Loucy (cell line): ENCODE results near the gene LMTK3.
A peak's percentile ranks its signal among the peaks of the same experiment; 100 is the strongest.

Experiments used
- H2AFZ ChIP-seq: fragments of 200-600 bp; sonication (generic); 2 replicates; pipeline ENCODE4 v1.6.0; 2016; ENCODE audit warnings: antibody characterized with exemption, mild to moderate bottlenecking, low read length, moderate library complexity
- H3F3A ChIP-seq: fragments of 200-600 bp; 2 replicates; pipeline ENCODE4 v1.6.0; 2016; ENCODE audit warnings: antibody characterized with exemption, low read depth, mild to moderate bottlenecking
- H3K27me3 ChIP-seq: fragments of 200-600 bp; sonication (generic); 2 replicates; pipeline ENCODE4 v1.6.1; 2014; ENCODE audit warnings: low read length, mild to moderate bottlenecking; ENCODE audit not compliant: insufficient read depth, poor library complexity, severe bottlenecking
- H3K36me3 ChIP-seq: fragments of 200-600 bp; sonication (generic); 2 replicates; pipeline ENCODE4 v1.6.1; 2016; ENCODE audit warnings: low read length; ENCODE audit not compliant: insufficient read depth
- H3K4me1 ChIP-seq: fragments of 200-600 bp; sonication (generic); 2 replicates; pipeline ENCODE4 v1.5.1; 2014; ENCODE audit warnings: low read length, mild to moderate bottlenecking; ENCODE audit not compliant: insufficient read depth, poor library complexity, severe bottlenecking
- H3K4me2 ChIP-seq: fragments of 200-600 bp; sonication (generic); 2 replicates; pipeline ENCODE4 v1.6.0; 2014; ENCODE audit warnings: antibody characterized with exemption, low read length, low read depth, mild to moderate bottlenecking; ENCODE audit not compliant: poor library complexity, severe bottlenecking
- H3K4me3 ChIP-seq: fragments of 200-600 bp; sonication (generic); 2 replicates; pipeline ENCODE4 v1.5.1; 2014; ENCODE audit warnings: low read length, mild to moderate bottlenecking, mixed read lengths; ENCODE audit not compliant: poor library complexity, severe bottlenecking
- H3K79me2 ChIP-seq: fragments of 200-600 bp; sonication (generic); 2 replicates; pipeline ENCODE4 v1.6.1; 2014; ENCODE audit warnings: low read length; ENCODE audit not compliant: insufficient read depth
- H3K9ac ChIP-seq: fragments of 200-600 bp; sonication (generic); 2 replicates; pipeline ENCODE4 v1.6.0; 2014; ENCODE audit warnings: mild to moderate bottlenecking, low read depth, low read length, moderate library complexity; ENCODE audit not compliant: poor library complexity, severe bottlenecking
- H3K9me2 ChIP-seq: fragments of 200-600 bp; sonication (generic); replicated peaks from 2 replicates; pipeline ENCODE4 v1.6.1; 2016; ENCODE audit warnings: low read depth, low read length, mixed read lengths
- H3K9me3 ChIP-seq: fragments of 200-600 bp; sonication (generic); 2 replicates; pipeline ENCODE4 v1.6.1; 2014; ENCODE audit warnings: mild to moderate bottlenecking, antibody characterized with exemption, low read length, low read depth; ENCODE audit not compliant: insufficient read depth
- H4K20me1 ChIP-seq: fragments of 200-600 bp; sonication (generic); 2 replicates; pipeline ENCODE4 v1.6.0; 2014; ENCODE audit warnings: antibody characterized with exemption, low read length, mild to moderate bottlenecking; ENCODE audit not compliant: insufficient read depth, poor library complexity, severe bottlenecking
- EZH2phosphoT487 ChIP-seq: fragments of 200-600 bp; IDR thresholded peaks from 2 replicates; pipeline ENCODE4 v1.6.1; 2018; ENCODE audit warnings: antibody characterized with exemption, mild to moderate bottlenecking, moderate library complexity, borderline replicate concordance
- TF ChIP-seq, protein P1 (sequence below): fragments of 200-600 bp; sonication (generic); conservative IDR thresholded peaks from 2 replicates; pipeline ENCODE4 v1.5.1; 2014; ENCODE audit warnings: mild to moderate bottlenecking, antibody characterized with exemption, low read length

LMTK3 gene

DNA sequence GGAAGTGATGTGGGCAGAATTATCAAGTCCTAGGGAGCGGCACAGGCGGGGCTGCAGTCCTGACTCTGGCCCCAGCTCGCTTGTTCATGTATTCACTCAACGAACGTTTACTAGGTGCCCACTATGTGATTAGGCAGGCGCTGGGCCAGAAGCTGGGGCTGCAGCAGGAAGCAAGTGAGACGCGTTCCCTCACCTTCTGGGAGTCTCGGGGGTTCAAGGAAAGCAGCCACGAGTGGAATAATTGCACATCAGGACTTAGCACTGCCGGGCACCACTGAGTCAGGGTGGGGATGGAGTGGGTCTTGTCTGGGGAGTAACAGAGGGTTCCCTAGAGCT is 2.5 kb upstream of the LMTK3 start:
- peak overlapping the region; percentile 91 for H3K4me3 ChIP-seq
- H3K36me3 ChIP-seq: no peaks in the 10 kb centered on the region
- H4K20me1 ChIP-seq: no peaks in the 10 kb centered on the region
- no peak overlapping the region for H3K9ac ChIP-seq
- H3F3A ChIP-seq: no peaks in the 10 kb centered on the region
- H2AFZ ChIP-seq: peak overlapping the region; percentile 100
- H3K9me2 ChIP-seq: no peaks in the 10 kb centered on the region
- no peaks in the 10 kb centered on the region for H3K9me3 ChIP-seq
- TF ChIP-seq, protein P1, sequence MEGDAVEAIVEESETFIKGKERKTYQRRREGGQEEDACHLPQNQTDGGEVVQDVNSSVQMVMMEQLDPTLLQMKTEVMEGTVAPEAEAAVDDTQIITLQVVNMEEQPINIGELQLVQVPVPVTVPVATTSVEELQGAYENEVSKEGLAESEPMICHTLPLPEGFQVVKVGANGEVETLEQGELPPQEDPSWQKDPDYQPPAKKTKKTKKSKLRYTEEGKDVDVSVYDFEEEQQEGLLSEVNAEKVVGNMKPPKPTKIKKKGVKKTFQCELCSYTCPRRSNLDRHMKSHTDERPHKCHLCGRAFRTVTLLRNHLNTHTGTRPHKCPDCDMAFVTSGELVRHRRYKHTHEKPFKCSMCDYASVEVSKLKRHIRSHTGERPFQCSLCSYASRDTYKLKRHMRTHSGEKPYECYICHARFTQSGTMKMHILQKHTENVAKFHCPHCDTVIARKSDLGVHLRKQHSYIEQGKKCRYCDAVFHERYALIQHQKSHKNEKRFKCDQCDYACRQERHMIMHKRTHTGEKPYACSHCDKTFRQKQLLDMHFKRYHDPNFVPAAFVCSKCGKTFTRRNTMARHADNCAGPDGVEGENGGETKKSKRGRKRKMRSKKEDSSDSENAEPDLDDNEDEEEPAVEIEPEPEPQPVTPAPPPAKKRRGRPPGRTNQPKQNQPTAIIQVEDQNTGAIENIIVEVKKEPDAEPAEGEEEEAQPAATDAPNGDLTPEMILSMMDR: no peak
- no peak for TF ChIP-seq EZH2phosphoT487
- H3K27me3 ChIP-seq: no peaks in the 10 kb centered on the region
- H3K4me1 ChIP-seq: no peaks in the 10 kb centered on the region
- no peaks in the 10 kb centered on the region for H3K79me2 ChIP-seq
- peak overlapping the region; percentile 72 for H3K4me2 ChIP-seq

DNA sequence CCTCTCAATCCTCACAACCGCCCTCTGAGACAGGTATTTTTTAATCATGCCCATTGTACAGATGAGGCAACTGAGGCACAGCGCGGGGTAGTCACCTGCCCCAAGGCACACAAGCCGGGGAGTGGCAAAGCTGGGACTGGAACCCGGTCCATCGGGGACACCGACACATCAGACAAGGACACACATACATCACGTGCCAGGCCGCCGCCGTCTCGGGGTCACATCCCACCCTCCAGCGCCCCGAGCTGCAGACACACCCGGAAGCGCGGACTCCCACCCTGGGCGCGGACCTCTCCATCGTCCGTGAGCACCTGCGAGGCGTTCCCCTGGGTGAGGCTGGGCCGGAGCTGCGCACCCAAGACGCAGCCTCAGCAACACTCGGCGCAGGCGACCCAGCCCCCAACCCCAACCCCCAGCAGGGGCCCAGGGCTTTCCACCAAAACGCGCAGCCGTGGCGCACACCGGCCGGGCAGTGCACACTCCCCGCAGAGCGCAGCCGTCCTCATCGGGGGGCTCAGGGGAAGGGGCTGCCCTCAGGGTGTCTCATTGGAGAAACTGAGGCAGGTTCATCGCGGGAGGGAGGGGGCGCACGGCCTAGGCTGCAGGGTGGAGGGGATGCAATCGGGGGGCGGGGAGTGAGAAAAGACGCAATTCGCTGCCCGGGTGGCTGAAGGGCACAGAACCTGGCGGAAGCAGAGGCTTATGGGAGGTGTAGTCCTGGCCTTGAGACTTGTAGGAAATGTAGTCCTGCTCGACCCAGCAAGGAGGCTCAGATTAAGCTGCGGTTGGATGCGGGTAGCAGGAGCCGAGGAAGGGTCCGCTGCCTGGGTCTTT is 1.9 kb upstream of the LMTK3 start:
- peak overlapping the region; percentile 91 for H3K4me3 ChIP-seq
- peak overlapping the region; percentile 73 for H3K9ac ChIP-seq
- H3F3A ChIP-seq: no peaks in the 10 kb centered on the region
- H2AFZ ChIP-seq: peak overlapping the region; percentile 100
- TF ChIP-seq, protein P1: no peak
- no peak for TF ChIP-seq EZH2phosphoT487
- no peaks in the 10 kb centered on the region for H4K20me1 ChIP-seq
- no peaks in the 10 kb centered on the region for H3K27me3 ChIP-seq
- no peaks in the 10 kb centered on the region for H3K79me2 ChIP-seq
- H3K4me1 ChIP-seq: no peaks in the 10 kb centered on the region
- H3K9me2 ChIP-seq: no peaks in the 10 kb centered on the region
- H3K36me3 ChIP-seq: no peaks in the 10 kb centered on the region
- peak overlapping the region; percentile 72 for H3K4me2 ChIP-seq
- H3K9me3 ChIP-seq: no peaks in the 10 kb centered on the region

DNA sequence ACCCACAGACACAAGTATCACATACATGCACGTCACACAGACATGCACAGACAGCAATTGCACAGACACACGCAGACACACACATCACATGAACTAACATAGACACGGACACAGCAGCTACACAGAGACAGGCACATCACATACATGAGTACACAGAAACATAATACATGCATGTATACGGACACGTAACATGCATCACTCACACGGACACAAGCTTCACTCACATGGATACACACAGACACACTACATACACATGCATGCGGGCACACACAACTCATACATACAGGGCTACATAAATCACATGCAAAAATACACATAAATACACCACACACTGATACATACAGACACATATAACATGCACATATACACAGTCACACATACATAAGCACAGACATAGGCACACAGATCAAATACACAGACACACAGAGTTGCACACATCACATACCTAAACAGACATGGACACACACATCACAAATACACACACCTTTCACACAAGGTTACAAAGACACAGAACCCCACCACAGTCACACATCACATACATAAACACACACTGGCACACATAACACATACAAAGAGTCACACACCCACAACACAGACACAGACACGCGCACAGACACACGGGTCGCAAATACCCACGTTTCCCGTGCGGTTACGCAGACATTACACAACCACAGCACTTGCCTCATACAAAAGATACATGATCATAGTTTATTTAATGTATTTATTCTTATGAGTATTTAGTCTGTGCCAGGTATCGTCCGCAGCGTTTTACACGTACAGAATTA is 1.1 kb upstream of the LMTK3 start:
- Histone ChIP-seq H3K9me3 (no peaks in the 10 kb centered on the region), H3K9ac (no peak overlapping the region), H3K79me2 (no peaks in the 10 kb centered on the region), H4K20me1 (no peaks in the 10 kb centered on the region), H3K4me3 (peak overlapping the region; percentile 91), H3K27me3 (no peaks in the 10 kb centered on the region), H3K4me2 (peak overlapping the region; percentile 72), H2AFZ (no peak overlapping the region), H3K9me2 (no peaks in the 10 kb centered on the region), H3K36me3 (no peaks in the 10 kb centered on the region), H3F3A (no peaks in the 10 kb centered on the region), H3K4me1 (no peaks in the 10 kb centered on the region)
- no peak for TF ChIP-seq EZH2phosphoT487
- TF ChIP-seq, protein P1: no peak
